B cell (primary cell): Measurements from ENCODE around the gene ZNF316. TPM values are rescaled to one million over a fixed set of nuclear protein-coding genes. Genes with fewer than 3 reads are reported as not detected.

Source experiments
- ATAC-seq: fragments of 200-7000 bp; cut with Tn5 transposase; one replicate; pipeline ENCODE4 v1.10.0; 2021; ENCODE audit warnings: low read depth, mild to moderate bottlenecking, moderate number of reproducible peaks, moderate library complexity
- CTCF ChIA-PET: fragments of 350-600 bp; sonication (Branson Sonifier 250); formaldehyde crosslinking; loops from one replicate; lab custom pipeline; 2021; ENCODE audit warnings: antibody characterized with exemption, inconsistent platforms; lab: Charles Lee
- POLR2A ChIA-PET: fragments of 350-600 bp; sonication (Branson Sonifier 250); formaldehyde crosslinking; loops from one replicate; lab custom pipeline; 2021; ENCODE audit warnings: antibody characterized with exemption; lab: Charles Lee
- DNase-seq: peaks from one replicate; pipeline ENCODE4 v3.0.0; 2013
- H2AFZ ChIP-seq: 2 replicates; pipeline ENCODE4 v1.6.1; 2012; ENCODE audit warnings: mild to moderate bottlenecking, low read depth, low read length; ENCODE audit not compliant: insufficient read depth, poor library complexity, severe bottlenecking
- H3K27ac ChIP-seq, 2 donors: 1 replicate in 1 of 2; 2 replicates in 1 of 2; pipeline ENCODE4 v1.5.1; 2012 to 2013; ENCODE audit warnings: low read length in 2 of 2, mild to moderate bottlenecking in 2 of 2, moderate library complexity in 1 of 2
- H3K27me3 ChIP-seq, 4 experiments: fragments of 200-600 bp in 1 of 4; sonication (generic) in 1 of 4; replicated peaks in 1 of 4; 1 replicate in 2 of 4; 2 replicates in 2 of 4; pipeline versions ENCODE4 v1.6.1 to v1.7.0; 2013 to 2016; ENCODE audit warnings: low read length in 3 of 4, mild to moderate bottlenecking in 2 of 4, mixed read lengths in 1 of 4, moderate library complexity in 1 of 4; ENCODE audit not compliant: insufficient read depth in 4 of 4, control insufficient read depth in 3 of 4; ENCODE audit errors: control extremely low read depth in 1 of 4
- H3K36me3 ChIP-seq, 2 experiments: replicated peaks in 1 of 2; 1 replicate in 1 of 2; 2 replicates in 1 of 2; pipeline versions ENCODE4 v1.6.1 to v1.7.1; 2013; ENCODE audit warnings: low read length in 1 of 2; ENCODE audit not compliant: insufficient read depth in 2 of 2, control insufficient read depth in 1 of 2; ENCODE audit errors: control extremely low read depth in 1 of 2, extremely low read depth in 1 of 2
- H3K4me1 ChIP-seq, 2 donors: fragments of 200-600 bp in 1 of 2; sonication (generic) in 1 of 2; 1 replicate in 1 of 2; 2 replicates in 1 of 2; pipeline versions ENCODE4 v1.5.1 to v1.6.1; 2013 to 2017; ENCODE audit warnings: low read length in 2 of 2; ENCODE audit not compliant: control insufficient read depth in 2 of 2, insufficient read depth in 2 of 2
- H3K4me2 ChIP-seq: replicated peaks from 2 replicates; pipeline ENCODE3; 2012; ENCODE audit warnings: mild to moderate bottlenecking, low read depth, low read length; ENCODE audit not compliant: poor library complexity, severe bottlenecking
- H3K4me3 ChIP-seq, 5 experiments: fragments of 200-600 bp in 1 of 5; sonication (generic) in 1 of 5; 1 replicate in 3 of 5; 2 replicates in 2 of 5; pipeline versions ENCODE4 v1.5.1 to v1.7.0; 2011 to 2016; ENCODE audit warnings: low read length in 4 of 5, mild to moderate bottlenecking in 4 of 5, low read depth in 2 of 5, control low read depth in 1 of 5, moderate library complexity in 1 of 5; ENCODE audit not compliant: insufficient read depth in 1 of 5; ENCODE audit errors: control extremely low read depth in 1 of 5, extremely low read depth in 1 of 5
- H3K79me2 ChIP-seq: fragments of 200-600 bp; sonication (generic); one replicate; pipeline ENCODE4 v1.6.0; 2016; ENCODE audit warnings: low read length; ENCODE audit not compliant: control insufficient read depth, insufficient read depth
- H3K9ac ChIP-seq: fragments of 200-600 bp; sonication (generic); 2 replicates; pipeline ENCODE4 v1.6.1; 2017; ENCODE audit warnings: mild to moderate bottlenecking, low read length, moderate library complexity
- H3K9me3 ChIP-seq, 3 donors: one replicate each; pipeline versions ENCODE4 v1.6.1 to v1.7.1; 2013; ENCODE audit warnings: low read length in 2 of 3; ENCODE audit not compliant: control insufficient read depth in 2 of 3, insufficient read depth in 1 of 3; ENCODE audit errors: control extremely low read depth in 1 of 3
- H4K20me1 ChIP-seq: 2 replicates; pipeline ENCODE4 v1.6.0; 2012; ENCODE audit warnings: mild to moderate bottlenecking, low read length; ENCODE audit not compliant: insufficient read depth, control insufficient read depth, poor library complexity, severe bottlenecking
- H3K27ac Mint-ChIP-seq: one replicate; pipeline ENCODE4 v1.8.0; 2021; ENCODE audit warnings: mixed read lengths
- H3K27me3 Mint-ChIP-seq: one replicate; pipeline ENCODE4 v1.8.0; 2021; ENCODE audit warnings: mixed read lengths
- H3K4me1 Mint-ChIP-seq: one replicate; pipeline ENCODE4 v1.8.0; 2021; ENCODE audit warnings: mixed read lengths
- H3K4me3 Mint-ChIP-seq: one replicate; pipeline ENCODE4 v1.8.0; 2021; ENCODE audit warnings: mixed read lengths
- H3K9me3 Mint-ChIP-seq: one replicate; pipeline ENCODE4 v1.8.0; 2022; ENCODE audit warnings: mixed read lengths; ENCODE audit not compliant: insufficient read depth
- EZH2 ChIP-seq: IDR thresholded peaks from 2 replicates; pipeline ENCODE4 v1.6.1; 2012; ENCODE audit warnings: borderline replicate concordance, low read depth, mild to moderate bottlenecking, moderate library complexity, low read length; ENCODE audit not compliant: insufficient read depth, poor library complexity, severe bottlenecking
- WGBS: methylation state at CpG from one replicate; pipeline ENCODE4 v1.1.5; 2013; ENCODE audit warnings: missing lambda C conversion rate; ENCODE audit not compliant: insufficient coverage; 5-methylcytosine and 5-hydroxymethylcytosine counted together
- intact Hi-C: fragments of 100-400 bp; cut with micrococcal nuclease; formaldehyde crosslinking; loops from one replicate; pipeline ENCODE4 v1.10.0; 2022
- polyA plus RNA-seq: library from polyadenylated mRNA; depleted of rRNA; stranded (reverse); fragments of >200 nt; gene quantifications from 2 replicates; pipeline ENCODE4 v1.2.3, GENCODE V29; 2012
- total RNA-seq, 2 donors: library from RNA; stranded (reverse); fragments of 120-200 nt in 1 of 2; gene quantifications; 1 replicate in 1 of 2; 2 replicates in 1 of 2; pipeline versions ENCODE4 v1.2.3 to v1.2.4, GENCODE V29; 2013 to 2022
- TF ChIP-seq, protein P1 (sequence below): fragments of 200-600 bp; IDR thresholded peaks from one replicate; pipeline ENCODE4 v1.8.0; 2022; ENCODE audit warnings: antibody characterized with exemption, mild to moderate bottlenecking

The ZNF316 gene
- total and polyA plus RNA-seq, 2 donors (not counting 1 experiment from before 2014, with no cell fraction given), result 43.6 to 72.6 TPM

DNA sequence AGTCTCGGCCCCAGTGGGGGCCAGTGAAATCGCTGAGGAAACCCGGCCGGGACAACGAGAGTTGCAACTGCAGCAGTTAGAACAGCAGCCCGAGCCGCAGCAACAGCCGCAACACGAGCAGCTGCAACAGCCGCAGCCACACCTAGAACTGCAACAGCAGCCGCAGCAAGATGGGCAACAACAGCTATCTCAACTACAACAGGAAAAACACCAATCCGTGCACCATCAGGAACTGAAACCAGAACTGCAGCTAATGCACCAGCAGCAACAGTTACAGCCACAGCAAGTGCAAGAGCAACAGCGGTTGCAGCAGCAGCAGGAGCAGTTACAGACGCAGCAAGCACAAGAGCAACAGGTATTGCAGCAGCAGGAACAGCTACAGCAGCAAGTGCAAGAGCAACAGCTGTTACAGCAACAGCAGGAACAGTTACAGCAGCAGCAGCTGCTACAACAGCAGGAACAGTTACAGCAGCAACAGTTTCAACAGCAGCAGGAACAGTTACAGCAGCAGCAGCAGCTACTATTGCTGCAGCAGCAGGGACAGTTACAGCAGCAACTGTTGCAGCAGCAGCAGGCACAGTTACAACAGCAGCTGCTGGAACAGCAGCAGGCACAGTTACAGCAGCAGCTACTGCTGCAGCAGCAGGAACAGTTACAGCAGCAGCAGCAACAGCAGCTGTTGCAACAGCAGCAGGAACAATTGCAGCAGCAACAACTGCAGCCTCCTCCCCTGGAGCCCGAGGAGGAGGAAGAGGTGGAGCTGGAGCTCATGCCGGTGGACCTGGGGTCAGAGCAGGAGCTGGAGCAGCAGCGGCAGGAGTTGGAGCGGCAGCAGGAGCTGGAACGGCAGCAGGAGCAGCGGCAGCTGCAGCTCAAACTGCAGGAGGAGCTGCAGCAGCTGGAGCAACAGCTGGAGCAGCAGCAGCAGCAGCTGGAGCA lies 15.7 kb upstream of the ZNF316 start:
- Mint-ChIP-seq H3K9me3 (no peaks in the 10 kb centered on the region), H3K4me3 (peak overlapping the region; percentile 49), H3K4me1 (peaks cover 43% of the 10 kb centered on the region), H3K27ac (peak overlapping the region; percentile 39), H3K27me3 (no peaks in the 10 kb centered on the region)
- H4K20me1 ChIP-seq, result no peaks in the 10 kb centered on the region
- peak overlapping the region; percentile 4 for H3K9ac ChIP-seq
- ChIA-PET CTCF (interaction anchor here (0.7 to 1.5 kb wide), 3 partner anchors 28 to 32 kb away, joined by 3 read pairs; partner anchors contain the start of gene INTS15), POLR2A (interaction anchor here (0.6 kb wide), 1 partner anchor 174 kb away, joined by 7 read pairs; the partner anchor contains the start of gene DAGLB)
- DNase-seq (peak; percentile 53), ATAC-seq (peak; percentile 18)
- H2AFZ ChIP-seq, result peak overlapping the region; percentile 61
- TF ChIP-seq, protein P1, sequence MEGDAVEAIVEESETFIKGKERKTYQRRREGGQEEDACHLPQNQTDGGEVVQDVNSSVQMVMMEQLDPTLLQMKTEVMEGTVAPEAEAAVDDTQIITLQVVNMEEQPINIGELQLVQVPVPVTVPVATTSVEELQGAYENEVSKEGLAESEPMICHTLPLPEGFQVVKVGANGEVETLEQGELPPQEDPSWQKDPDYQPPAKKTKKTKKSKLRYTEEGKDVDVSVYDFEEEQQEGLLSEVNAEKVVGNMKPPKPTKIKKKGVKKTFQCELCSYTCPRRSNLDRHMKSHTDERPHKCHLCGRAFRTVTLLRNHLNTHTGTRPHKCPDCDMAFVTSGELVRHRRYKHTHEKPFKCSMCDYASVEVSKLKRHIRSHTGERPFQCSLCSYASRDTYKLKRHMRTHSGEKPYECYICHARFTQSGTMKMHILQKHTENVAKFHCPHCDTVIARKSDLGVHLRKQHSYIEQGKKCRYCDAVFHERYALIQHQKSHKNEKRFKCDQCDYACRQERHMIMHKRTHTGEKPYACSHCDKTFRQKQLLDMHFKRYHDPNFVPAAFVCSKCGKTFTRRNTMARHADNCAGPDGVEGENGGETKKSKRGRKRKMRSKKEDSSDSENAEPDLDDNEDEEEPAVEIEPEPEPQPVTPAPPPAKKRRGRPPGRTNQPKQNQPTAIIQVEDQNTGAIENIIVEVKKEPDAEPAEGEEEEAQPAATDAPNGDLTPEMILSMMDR, result no peak
- TF ChIP-seq EZH2, result no peak
- H3K36me3 ChIP-seq, result no peaks in the 10 kb centered on the region
- intact Hi-C loops, result no loop called here
- 73% methylated on average over 20 of the region's 20 CpGs for WGBS
- H3K9me3 ChIP-seq, result peaks cover 0 to 7% (median 0%) of the 10 kb centered on the region in 3 donors
- H3K27ac ChIP-seq, result no peak overlapping the region
- H3K4me2 ChIP-seq, result peak overlapping the region; percentile 56
- H3K4me3 ChIP-seq, result peak overlapping the region in 2 of 5 experiments; percentile 5 to 23
- no peaks in the 10 kb centered on the region for H3K79me2 ChIP-seq
- H3K4me1 ChIP-seq, result peaks cover 23 to 48% of the 10 kb centered on the region in 2 donors
- H3K27me3 ChIP-seq, result no peaks in the 10 kb centered on the region
